Astrocyte of the spinal cord (primary cell): ENCODE results near the gene SVIL.
"Not testable (repeated sequence)": the region's sequence is repeated elsewhere in the genome, so short reads cannot be mapped to it uniquely, and the experiment has no call there.

ENCODE experiments used
- DNase-seq: peaks from one replicate; pipeline ENCODE4 v3.0.0; 2011; ENCODE audit warnings: low read depth, low spot score
- H3K4me3 ChIP-seq: 2 replicates; pipeline ENCODE4 v1.5.1; 2011; ENCODE audit warnings: low read depth, mild to moderate bottlenecking, low read length, moderate library complexity
- CTCF ChIP-seq: IDR thresholded peaks from 2 replicates; pipeline ENCODE4 v1.5.1; 2012; ENCODE audit warnings: low read depth, mild to moderate bottlenecking, low read length, inconsistent platforms
- in situ Hi-C: cut with HindIII; loops from 2 replicates; pipeline ENCODE4 v1.10.0; 2017; ENCODE audit warnings: low sequenced_read_pairs

Gene SVIL

DNA sequence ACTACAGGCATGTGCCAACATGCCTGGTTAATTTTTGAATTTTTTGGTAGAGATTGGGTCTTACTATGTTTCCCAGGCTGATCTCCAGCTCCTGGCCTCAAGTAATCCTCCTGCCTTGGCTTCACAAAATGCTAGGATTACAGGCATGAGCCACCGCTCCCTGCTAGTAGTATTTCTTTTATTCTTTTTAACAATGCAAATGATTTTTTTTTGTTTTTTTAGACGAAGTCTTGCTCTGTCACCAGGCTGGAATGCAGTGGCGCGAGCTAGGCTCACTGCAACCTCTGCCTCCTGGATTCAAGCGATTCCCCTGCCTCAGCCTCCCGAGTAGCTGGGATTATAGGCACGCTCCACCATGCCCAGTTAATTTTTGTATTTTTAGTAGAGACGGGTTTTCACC, 58.1 kb downstream of the SVIL start:
- in situ Hi-C loops, result no loop called here
- H3K4me3 ChIP-seq, result no peak overlapping the region
- TF ChIP-seq CTCF, result no peak
- DNase-seq, result peak; percentile 58

- in situ Hi-C loops, result no loop called here
- DNase-seq, result no peak
- no peak for TF ChIP-seq CTCF
- H3K4me3 ChIP-seq, result no peak overlapping the region
Measured at GRCh38 chr10:29575098-29575455, 59.7 kb downstream of the SVIL start.

DNA sequence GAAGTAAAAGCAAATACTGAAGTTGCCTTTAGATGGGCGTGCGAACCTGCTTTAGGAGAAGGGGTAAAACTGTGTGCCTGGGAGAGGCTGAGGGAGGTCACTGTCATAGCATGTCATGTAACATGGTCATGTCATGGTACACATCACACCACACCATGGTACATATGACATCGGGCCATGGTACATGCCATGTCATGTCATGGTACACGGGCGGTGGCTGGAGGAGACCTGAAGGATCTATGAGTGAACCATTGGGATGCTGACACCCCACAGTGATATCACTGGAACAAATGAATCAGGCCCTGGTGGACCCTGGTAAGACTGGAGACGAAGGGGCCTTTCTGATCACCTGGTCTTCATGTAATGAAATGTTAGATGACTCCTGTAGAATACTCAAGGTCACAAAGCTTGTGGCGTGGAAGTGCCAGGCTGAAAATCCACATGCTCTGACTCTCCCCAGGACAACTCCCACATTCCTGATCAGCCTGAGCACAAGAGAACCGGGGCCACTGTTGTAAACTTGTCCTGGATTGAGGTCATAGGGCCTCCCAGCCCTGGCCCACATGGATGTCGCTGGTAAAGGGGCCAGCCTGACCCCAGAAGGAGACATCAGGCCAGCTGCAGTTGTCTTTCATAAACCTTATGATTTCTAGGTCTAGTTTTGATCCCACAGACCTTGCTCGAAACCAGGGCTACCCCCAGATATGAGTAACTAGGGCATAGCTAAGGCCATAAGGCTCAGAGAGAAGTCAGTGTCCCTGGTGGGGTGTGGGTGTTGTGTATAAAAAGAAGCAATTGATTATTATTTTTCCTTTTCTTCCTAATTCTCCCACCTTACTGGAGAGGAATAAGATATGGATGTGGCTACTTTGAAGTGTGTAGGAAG, 60.3 kb downstream of the SVIL start:
- in situ Hi-C loops, H3K4me3 ChIP-seq, DNase-seq: not testable (repeated sequence)

DNA sequence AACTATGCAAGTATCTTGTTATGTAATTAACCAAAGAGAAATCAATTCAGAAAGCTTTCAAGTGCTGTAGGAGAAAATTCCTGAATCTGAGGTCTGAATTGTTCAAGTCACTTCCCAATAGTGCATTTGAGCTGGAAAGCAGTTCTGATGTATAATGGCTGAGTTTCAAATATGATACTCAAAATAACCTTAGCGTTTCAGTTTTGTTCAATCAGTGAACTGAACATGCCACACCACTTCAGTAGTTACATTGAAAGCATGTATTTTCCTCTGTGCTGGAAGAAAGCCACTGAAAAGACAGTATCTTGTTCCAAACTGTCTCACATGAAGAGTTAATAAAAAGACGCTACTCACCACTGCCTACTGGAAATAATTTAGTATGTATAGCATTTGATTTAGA, 64.5 kb downstream of the SVIL start:
- H3K4me3 ChIP-seq, in situ Hi-C loops, DNase-seq: not testable (repeated sequence)

DNA sequence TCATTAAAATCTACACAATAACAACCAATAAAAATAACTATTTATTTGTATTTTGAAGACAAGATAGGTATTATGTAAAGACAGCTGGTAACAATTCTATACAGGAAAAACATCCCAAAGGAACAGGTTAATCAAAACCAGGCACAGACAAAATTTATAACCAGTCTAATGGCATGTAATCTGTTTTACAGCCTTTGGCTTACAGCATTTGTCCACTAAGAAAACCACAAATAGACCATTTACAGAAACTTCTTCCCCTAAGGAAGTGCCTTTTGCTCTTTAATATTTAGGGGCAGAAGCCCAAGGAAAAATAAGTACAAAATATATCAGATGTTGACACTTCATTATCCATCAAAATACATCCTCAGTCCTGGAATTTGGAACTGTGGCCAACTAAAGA, 65.0 kb downstream of the SVIL start:
- no peak for DNase-seq
- H3K4me3 ChIP-seq, result no peak overlapping the region

GRCh38 chr10:29567003-29567402, 67.8 kb downstream of the SVIL start:
- no peak overlapping the region for H3K4me3 ChIP-seq
- DNase-seq, result no peak
- in situ Hi-C loops, result no loop called here
- TF ChIP-seq CTCF, result no peak

More for the DNA sequence above, 65.0 kb downstream of the SVIL start:
- no peak for TF ChIP-seq CTCF
- in situ Hi-C loops, result no loop called here

DNA sequence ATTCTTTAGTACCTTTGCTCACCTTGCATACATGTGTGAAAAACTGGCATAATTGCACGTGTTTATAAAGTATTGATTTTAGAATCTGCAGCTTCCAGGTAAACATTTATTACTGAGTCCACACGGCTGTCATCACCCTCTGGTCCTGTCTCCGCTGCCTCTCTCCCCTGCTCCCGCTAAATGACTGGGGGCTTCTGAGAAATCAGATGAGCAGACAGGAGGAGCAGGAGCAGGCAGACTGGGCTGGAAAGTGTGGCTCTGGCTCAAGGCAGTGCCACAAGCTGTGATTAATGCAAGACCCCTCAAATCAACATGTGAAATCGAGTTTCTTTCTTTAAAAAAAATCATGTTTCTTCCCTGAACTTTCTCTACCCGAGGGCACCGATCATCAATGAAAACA, 68.6 kb downstream of the SVIL start:
- in situ Hi-C loops, result not testable (repeated sequence)

GRCh38 chr10:29563420-29564035, 71.2 kb downstream of the SVIL start:
- in situ Hi-C loops, result no loop called here

More for the DNA sequence above, 68.6 kb downstream of the SVIL start:
- not testable (repeated sequence) for H3K4me3 ChIP-seq, DNase-seq

DNA sequence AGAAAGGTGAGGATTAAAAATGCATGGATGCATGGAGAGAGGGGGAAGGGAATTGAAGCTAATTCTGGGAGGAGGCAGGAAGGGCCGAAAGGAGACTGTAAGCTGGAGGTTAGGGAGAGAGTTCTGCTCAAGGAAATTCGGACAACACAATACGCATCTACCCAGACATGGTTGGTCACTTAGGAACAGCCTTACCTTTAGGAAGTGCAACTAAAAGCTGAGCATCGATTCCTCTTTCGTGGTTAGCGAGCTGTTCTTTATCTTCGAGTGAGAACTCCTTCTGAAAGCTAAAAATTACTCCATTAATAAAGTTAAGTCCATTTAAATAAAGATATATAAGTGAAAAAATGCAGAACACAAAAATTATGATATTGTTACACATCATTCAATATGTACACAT, 71.8 kb downstream of the SVIL start:
- in situ Hi-C loops, H3K4me3 ChIP-seq, DNase-seq: not testable (repeated sequence)

More at GRCh38 chr10:29563420-29564035, 71.2 kb downstream of the SVIL start:
- no peak for TF ChIP-seq CTCF
- no peak overlapping the region for H3K4me3 ChIP-seq
- DNase-seq, result no peak
